Naive thymus-derived CD4-positive, alpha-beta T cell (primary cell): Measurements from ENCODE around the gene OGA. TPM values are rescaled to one million over a fixed set of nuclear protein-coding genes. Genes with fewer than 3 reads are reported as not detected.

Experiments
- ATAC-seq: fragments of 150-1000 bp; cut with Tn5 transposase; 2 replicates; pipeline ENCODE4 v1.10.0; 2021; ENCODE audit warnings: mild to moderate bottlenecking, moderate library complexity
- CTCF ChIA-PET: fragments of 350-600 bp; sonication (Branson Sonifier 250); formaldehyde crosslinking; loops from one replicate; lab custom pipeline; 2021; ENCODE audit warnings: antibody characterized with exemption; lab: Charles Lee
- POLR2A ChIA-PET: fragments of 350-600 bp; sonication (Branson Sonifier 250); formaldehyde crosslinking; loops from one replicate; lab custom pipeline; 2021; ENCODE audit warnings: antibody characterized with exemption, inconsistent platforms; lab: Charles Lee
- DNase-seq, 9 donors: peaks; one replicate each; pipeline versions ENCODE4 v3.0.0 to v3.0.0-alpha.2; 2020 to 2022; ENCODE audit warnings: mixed read lengths in 1 of 9
- H3K27ac ChIP-seq: one replicate; pipeline ENCODE4 v1.7.0; 2013; ENCODE audit warnings: mild to moderate bottlenecking, low read depth, low read length, moderate library complexity
- H3K27me3 ChIP-seq, 2 donors: one replicate each; pipeline ENCODE4 v1.7.0; 2013; ENCODE audit warnings: low read length in 2 of 2, mild to moderate bottlenecking in 2 of 2, moderate library complexity in 2 of 2; ENCODE audit not compliant: control insufficient read depth in 2 of 2, insufficient read depth in 2 of 2
- H3K36me3 ChIP-seq, 3 experiments: 1 replicate in 2 of 3; 2 replicates in 1 of 3; pipeline ENCODE4 v1.7.0; 2013; ENCODE audit warnings: low read length in 3 of 3, mild to moderate bottlenecking in 3 of 3, moderate library complexity in 1 of 3; ENCODE audit not compliant: insufficient read depth in 3 of 3, control insufficient read depth in 2 of 3
- H3K4me1 ChIP-seq, 2 donors: one replicate each; pipeline ENCODE4 v1.7.0; 2013; ENCODE audit warnings: low read length in 2 of 2, mild to moderate bottlenecking in 2 of 2, moderate library complexity in 1 of 2; ENCODE audit not compliant: control insufficient read depth in 2 of 2, insufficient read depth in 2 of 2
- H3K4me3 ChIP-seq: 2 replicates; pipeline ENCODE4 v1.7.0; 2013; ENCODE audit warnings: mild to moderate bottlenecking, low read length
- H3K9me3 ChIP-seq, 3 experiments: 1 replicate in 2 of 3; 2 replicates in 1 of 3; pipeline ENCODE4 v1.7.0; 2013; ENCODE audit warnings: low read length in 3 of 3; ENCODE audit not compliant: control insufficient read depth in 2 of 3
- H3K27ac Mint-ChIP-seq, 9 donors: one replicate each; pipeline ENCODE4 v1.8.0; 2020 to 2022; ENCODE audit warnings: mixed read lengths in 9 of 9, mild to moderate bottlenecking in 8 of 9, moderate library complexity in 5 of 9, inconsistent platforms in 2 of 9
- H3K27me3 Mint-ChIP-seq, 5 donors: one replicate each; pipeline ENCODE4 v1.8.0; 2021 to 2022; ENCODE audit warnings: mixed read lengths in 5 of 5, mild to moderate bottlenecking in 1 of 5
- H3K36me3 Mint-ChIP-seq, 5 donors: one replicate each; pipeline ENCODE4 v1.8.0; 2020 to 2022; ENCODE audit warnings: mixed read lengths in 5 of 5, mild to moderate bottlenecking in 3 of 5, inconsistent platforms in 1 of 5
- H3K4me1 Mint-ChIP-seq, 7 donors: one replicate each; pipeline ENCODE4 v1.8.0; 2020 to 2022; ENCODE audit warnings: mixed read lengths in 7 of 7, mild to moderate bottlenecking in 3 of 7, inconsistent platforms in 1 of 7
- H3K4me3 Mint-ChIP-seq, 10 donors: one replicate each; pipeline ENCODE4 v1.8.0; 2020 to 2022; ENCODE audit warnings: mild to moderate bottlenecking in 10 of 10, mixed read lengths in 10 of 10, moderate library complexity in 6 of 10, inconsistent platforms in 2 of 10
- H3K9me3 Mint-ChIP-seq, 11 donors: one replicate each; pipeline ENCODE4 v1.8.0; 2020 to 2022; ENCODE audit warnings: mixed read lengths in 11 of 11, mild to moderate bottlenecking in 4 of 11, inconsistent platforms in 1 of 11, moderate library complexity in 1 of 11
- intact Hi-C, 2 donors: fragments of 100-400 bp; cut with micrococcal nuclease; formaldehyde crosslinking; loops; one replicate each; pipeline ENCODE4 v1.15.1; 2023
- polyA plus RNA-seq, 2 donors: library from polyadenylated mRNA; unstranded; fragments of 300-500 nt; fragmentation: Illumina TruSeq; gene quantifications; one replicate each; pipeline ENCODE4 v1.2.3, GENCODE V29; 2021
- total RNA-seq, 6 experiments: library from RNA in 5 of 6; stranded (reverse) in 5 of 6; gene quantifications; 1 replicate in 5 of 6; 2 replicates in 1 of 6; pipeline ENCODE4 v1.2.3 and lab custom pipeline; 2021 to 2026

OGA gene
- total and polyA plus RNA-seq, 7 experiments from 2014 or later: 45.8 to 338 (median 307) TPM

DNA sequence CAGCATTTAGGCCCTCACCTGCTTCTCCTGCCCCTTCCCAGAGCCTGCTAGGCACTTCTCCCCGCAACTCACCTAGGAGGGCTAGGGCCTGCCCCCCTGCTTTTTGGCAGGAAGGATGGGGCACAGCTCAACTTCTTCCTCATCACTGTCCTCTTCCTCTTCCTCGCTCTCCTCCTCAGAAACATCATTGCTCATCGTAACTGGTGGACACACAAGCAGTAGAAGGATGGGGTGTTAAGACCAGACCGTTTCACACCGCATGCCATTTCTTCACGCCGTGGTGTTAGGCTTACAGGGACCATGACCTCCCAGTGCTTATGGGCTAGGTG is 36.6 kb downstream of the OGA start:
- Histone ChIP-seq H3K9me3 (no peaks in the 10 kb centered on the region), H3K4me1 (peaks cover 32 to 49% of the 10 kb centered on the region in 2 donors), H3K4me3 (no peak overlapping the region), H3K27me3 (peaks cover 3 to 22% of the 10 kb centered on the region in 2 donors), H3K27ac (no peak overlapping the region), H3K36me3 (peaks cover 6 to 16% (median 12%) of the 10 kb centered on the region in 3 experiments)
- DNase-seq (no peak), ATAC-seq (no peak)
- CTCF ChIA-PET: interaction anchor here (0.6 to 4.0 kb wide), 12 partner anchors 15 to 571 kb away, joined by 3 to 15 read pairs (median 4); partner anchors contain the start of gene FBXW4
- Mint-ChIP-seq H3K27me3 (peaks cover 18 to 32% (median 25%) of the 10 kb centered on the region in 5 donors), H3K4me3 (peak overlapping the region; percentile 63 to 100 (median 96)), H3K36me3 (peaks cover 0 to 10% (median 5%) of the 10 kb centered on the region in 5 donors), H3K4me1 (peaks cover 40 to 76% (median 63%) of the 10 kb centered on the region in 7 donors), H3K27ac (peak overlapping the region in 3 of 9 donors; percentile 66 to 96 (median 88)), H3K9me3 (no peaks in the 10 kb centered on the region)
- intact Hi-C loops: loop anchor here (1.0 to 5.0 kb wide), 7 partner anchors 51 to 568 kb away; partner anchors contain the start of gene FBXW4 (in 1 of the 2)
- POLR2A ChIA-PET: interaction anchor here (2.0 to 4.8 kb wide), 2 partner anchors 36 to 88 kb away, joined by 8 to 31 read pairs; partner anchors contain the start of gene OGA

DNA sequence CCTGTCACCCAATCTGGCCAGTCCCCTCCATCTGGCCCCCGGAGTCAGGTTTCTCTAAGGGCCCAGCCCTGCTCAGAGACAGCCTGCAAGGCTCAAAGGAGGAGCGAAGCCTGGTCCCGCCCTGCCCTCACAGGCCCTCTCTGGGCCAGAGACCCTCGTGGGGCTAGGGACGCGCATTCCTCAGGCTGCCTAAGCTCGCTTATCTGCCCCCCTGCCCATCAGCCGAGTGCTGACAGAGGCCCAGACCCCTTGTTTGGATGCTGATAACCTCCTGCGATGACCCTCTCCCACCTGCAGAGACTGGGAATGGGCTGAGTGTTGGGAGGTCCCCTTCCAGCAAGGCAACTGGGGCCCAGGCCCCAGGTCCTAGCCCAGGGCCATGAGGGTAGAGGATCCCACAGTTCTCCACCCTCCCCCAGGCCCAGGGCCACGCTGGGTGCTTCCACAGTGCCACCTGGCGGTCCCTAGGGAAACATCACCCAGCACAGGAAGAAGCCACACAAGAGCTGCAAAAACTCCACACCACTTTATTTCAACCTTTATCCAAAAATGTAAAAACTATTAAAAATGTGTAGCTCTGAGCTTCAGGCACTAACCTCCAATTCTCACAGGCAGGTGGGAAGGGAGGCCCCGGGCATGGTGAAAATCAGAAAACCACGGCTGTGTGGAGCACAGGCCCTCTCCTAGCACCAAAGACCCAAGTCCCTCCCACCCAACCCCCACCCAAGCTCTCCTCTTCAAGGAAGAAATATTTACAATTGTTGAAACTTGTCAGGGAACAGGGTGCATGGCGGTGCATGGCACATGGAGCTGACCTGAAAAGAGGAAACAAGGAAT is 37.2 kb downstream of the OGA start:
- Mint-ChIP-seq H3K27me3 (peaks cover 18 to 33% (median 26%) of the 10 kb centered on the region in 5 donors), H3K36me3 (peaks cover 0 to 8% (median 3%) of the 10 kb centered on the region in 5 donors), H3K9me3 (no peaks in the 10 kb centered on the region), H3K4me1 (peaks cover 41 to 73% (median 63%) of the 10 kb centered on the region in 7 donors), H3K27ac (peak overlapping the region in 5 of 9 donors; percentile 9 to 71 (median 26)), H3K4me3 (peak overlapping the region; percentile 48 to 99 (median 72))
- POLR2A ChIA-PET: interaction anchor here (0.6 to 4.8 kb wide), 3 partner anchors 37 to 994 kb away, joined by 3 to 31 read pairs (median 8); partner anchors contain the start of gene OGA
- intact Hi-C loops: loop anchor here (1.0 to 5.0 kb wide), 11 partner anchors 51 to 620 kb away; partner anchors contain the start of genes FBXW4 (in 1 of the 2) and KCNIP2 (in 1 of the 2)
- H3K27me3 ChIP-seq: peaks cover 3 to 23% of the 10 kb centered on the region in 2 donors
- ATAC-seq (peak; percentile 74), DNase-seq (peak; percentile 54 to 79 (median 70))
- H3K4me3 ChIP-seq: no peak overlapping the region
- no peaks in the 10 kb centered on the region for H3K9me3 ChIP-seq
- H3K27ac ChIP-seq: no peak overlapping the region
- CTCF ChIA-PET: interaction anchor here (0.6 to 4.0 kb wide), 11 partner anchors 16 to 571 kb away, joined by 3 to 15 read pairs (median 4); partner anchors contain the start of gene FBXW4
- peaks cover 32 to 49% of the 10 kb centered on the region in 2 donors for H3K4me1 ChIP-seq
- H3K36me3 ChIP-seq: peaks cover 6 to 12% (median 9%) of the 10 kb centered on the region in 3 experiments

DNA sequence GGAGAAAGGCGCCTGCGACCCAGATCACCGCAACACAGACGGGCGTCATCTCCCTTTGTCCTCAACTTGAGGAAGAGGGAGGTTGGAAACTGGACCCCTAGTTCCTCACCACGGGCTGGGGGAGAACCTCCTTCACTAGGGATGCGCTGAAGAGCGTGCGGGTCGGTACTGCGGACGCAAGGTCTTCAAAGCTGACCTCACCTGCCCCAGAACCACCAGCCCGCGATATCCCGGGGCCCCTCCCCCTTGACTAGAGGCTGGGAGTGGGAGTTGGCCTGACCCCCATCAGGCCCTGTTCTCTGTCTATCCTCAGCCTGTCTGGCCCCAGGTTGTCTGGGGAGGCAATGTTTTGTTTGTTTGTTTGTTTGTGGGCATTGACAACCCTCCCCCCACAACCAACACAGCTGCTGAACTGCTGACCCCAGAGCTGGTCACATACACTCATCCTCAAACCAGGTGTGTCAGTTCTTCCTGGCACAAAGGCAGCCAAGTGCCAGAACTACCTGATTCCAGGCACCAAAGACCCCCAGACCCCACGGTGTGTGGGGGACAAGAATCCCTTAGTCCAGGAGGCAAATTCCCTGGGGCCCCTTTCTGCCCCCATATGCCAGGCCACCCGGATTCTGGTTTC is 37.9 kb downstream of the OGA start:
- H3K9me3 Mint-ChIP-seq: no peaks in the 10 kb centered on the region
- H3K27ac Mint-ChIP-seq: peak overlapping the region in 2 of 9 donors; percentile 29 to 67
- Histone ChIP-seq H3K4me3 (peak overlapping the region; percentile 64), H3K36me3 (peaks cover 2 to 6% (median 5%) of the 10 kb centered on the region in 3 experiments), H3K27ac (no peak overlapping the region), H3K4me1 (peaks cover 32 to 51% of the 10 kb centered on the region in 2 donors), H3K9me3 (no peaks in the 10 kb centered on the region), H3K27me3 (peaks cover 3 to 23% of the 10 kb centered on the region in 2 donors)
- DNase-seq (no peak), ATAC-seq (no peak)
- peaks cover 41 to 66% (median 60%) of the 10 kb centered on the region in 7 donors for H3K4me1 Mint-ChIP-seq
- peak overlapping the region; percentile 64 to 96 (median 76) for H3K4me3 Mint-ChIP-seq
- peaks cover 18 to 36% (median 26%) of the 10 kb centered on the region in 5 donors for H3K27me3 Mint-ChIP-seq
- H3K36me3 Mint-ChIP-seq: peaks cover 0 to 4% (median 0%) of the 10 kb centered on the region in 5 donors
- CTCF ChIA-PET: interaction anchor here (0.6 to 4.0 kb wide), 3 partner anchors 61 to 229 kb away, joined by 3 to 15 read pairs (median 5); partner anchors contain the start of gene FBXW4
- POLR2A ChIA-PET: interaction anchor here (0.6 to 2.0 kb wide), 2 partner anchors 87 to 994 kb away, joined by 3 to 8 read pairs; no protein-coding TSS in a partner anchor
- intact Hi-C loops: loop anchor here (1.0 to 5.0 kb wide), 7 partner anchors 52 to 619 kb away; partner anchors contain the start of genes FBXW4 (in 1 of the 2) and KCNIP2 (in 1 of the 2)

DNA sequence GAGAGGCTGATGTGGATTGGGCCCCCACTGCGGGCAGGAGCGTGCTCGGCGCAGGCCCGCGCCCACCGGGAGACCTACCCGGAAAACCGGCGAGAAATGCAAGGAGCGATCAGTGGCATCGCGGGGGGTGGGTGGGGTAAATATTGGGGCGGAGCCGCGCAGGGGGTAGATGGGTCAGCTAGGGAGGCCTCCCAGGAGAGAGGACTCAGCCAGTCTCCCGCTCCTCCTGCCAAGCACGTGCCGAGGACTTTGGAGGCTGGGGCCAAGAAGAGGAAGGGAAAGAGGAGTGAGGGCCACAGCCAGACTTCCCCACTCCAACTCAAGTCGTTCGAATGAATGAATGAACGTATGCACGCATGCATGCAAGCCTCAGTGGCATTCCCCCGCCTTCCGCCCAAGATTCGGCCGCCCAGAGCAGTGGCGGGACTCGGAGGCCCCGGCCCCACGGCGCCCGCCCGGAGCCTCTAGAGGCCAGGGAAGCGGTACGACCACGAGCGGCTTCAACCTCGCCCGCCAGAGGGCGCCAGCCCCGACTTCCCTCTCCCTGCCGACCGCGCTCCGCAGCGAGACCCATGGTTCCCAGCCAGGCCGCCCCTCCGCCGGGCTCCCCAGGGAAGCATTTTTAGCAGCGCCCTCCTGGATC is 38.6 kb downstream of the OGA start:
- H3K27me3 ChIP-seq: peaks cover 8 to 23% of the 10 kb centered on the region in 2 donors
- ChIA-PET CTCF (interaction anchor here (0.6 kb wide), 2 partner anchors 230 to 248 kb away, joined by 3 read pairs; no protein-coding TSS in a partner anchor), POLR2A (no interaction called here)
- peaks cover 0 to 4% (median 0%) of the 10 kb centered on the region in 5 donors for H3K36me3 Mint-ChIP-seq
- H3K27ac Mint-ChIP-seq: peak overlapping the region in 2 of 9 donors; percentile 29 to 67
- peak; percentile 77 for ATAC-seq
- H3K36me3 ChIP-seq: peaks cover 0 to 5% (median 0%) of the 10 kb centered on the region in 3 experiments
- H3K9me3 ChIP-seq: no peaks in the 10 kb centered on the region
- peaks cover 20 to 42% (median 29%) of the 10 kb centered on the region in 5 donors for H3K27me3 Mint-ChIP-seq
- H3K4me1 ChIP-seq: peaks cover 32 to 57% of the 10 kb centered on the region in 2 donors
- H3K27ac ChIP-seq: no peak overlapping the region
- H3K4me1 Mint-ChIP-seq: peaks cover 39 to 65% (median 56%) of the 10 kb centered on the region in 7 donors
- no peaks in the 10 kb centered on the region for H3K9me3 Mint-ChIP-seq
- DNase-seq: peak; percentile 59 to 90 (median 80)
- H3K4me3 Mint-ChIP-seq: peak overlapping the region; percentile 64 to 96 (median 76)
- intact Hi-C loops: loop anchor here (1.0 to 5.0 kb wide), 7 partner anchors 53 to 618 kb away; partner anchors contain the start of genes FBXW4 (in 1 of the 2) and KCNIP2 (in 1 of the 2)
- peak overlapping the region; percentile 64 for H3K4me3 ChIP-seq

DNA sequence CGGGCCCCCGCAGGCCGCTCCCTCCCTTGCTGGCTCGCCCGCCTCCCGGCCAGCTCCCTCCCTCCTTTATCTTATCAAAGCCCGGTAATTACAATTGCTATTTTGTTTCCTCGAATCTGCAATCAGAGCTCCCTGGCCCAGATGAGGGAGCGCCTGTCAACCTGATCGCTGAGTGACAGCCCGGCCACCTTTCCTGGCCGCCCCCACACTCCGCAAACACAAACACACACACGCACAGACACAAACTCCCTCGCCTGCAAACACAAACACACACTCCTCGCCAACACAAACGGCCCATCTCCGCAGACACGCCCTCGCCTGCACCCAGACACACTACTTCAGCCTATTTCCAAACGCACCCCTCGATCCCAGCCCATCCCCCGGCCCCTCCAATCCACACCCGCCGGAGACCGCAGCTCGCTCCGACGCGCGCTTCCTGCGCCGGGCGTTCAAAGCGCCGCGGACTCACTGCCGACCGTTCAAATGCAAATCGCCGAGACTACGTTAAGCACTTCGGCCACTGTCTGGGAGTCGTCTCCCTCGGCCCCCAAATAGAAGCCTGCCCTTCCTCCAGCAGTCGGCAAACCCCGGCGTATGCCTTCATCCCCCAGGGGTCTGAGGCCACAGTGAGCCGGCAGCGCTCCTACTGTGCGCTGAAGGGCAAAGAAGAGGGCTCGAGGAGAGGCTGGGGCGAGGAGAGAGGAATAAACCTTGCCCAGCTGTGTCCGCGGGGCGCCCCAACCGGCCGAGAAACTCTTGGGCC is 39.3 kb downstream of the OGA start:
- Mint-ChIP-seq H3K4me3 (peak overlapping the region; percentile 64 to 96 (median 76)), H3K27ac (peak overlapping the region in 4 of 9 donors; percentile 2 to 37 (median 32)), H3K36me3 (peaks cover 0 to 3% (median 0%) of the 10 kb centered on the region in 5 donors), H3K9me3 (no peaks in the 10 kb centered on the region), H3K27me3 (peaks cover 27 to 49% (median 36%) of the 10 kb centered on the region in 5 donors), H3K4me1 (peaks cover 35 to 65% (median 49%) of the 10 kb centered on the region in 7 donors)
- Histone ChIP-seq H3K4me3 (peak overlapping the region; percentile 64), H3K9me3 (no peaks in the 10 kb centered on the region), H3K27ac (no peak overlapping the region), H3K36me3 (no peaks in the 10 kb centered on the region), H3K27me3 (peaks cover 8 to 29% of the 10 kb centered on the region in 2 donors), H3K4me1 (peaks cover 29 to 57% of the 10 kb centered on the region in 2 donors)
- ChIA-PET POLR2A (no interaction called here), CTCF (interaction anchor here (0.6 kb wide), 2 partner anchors 42 to 247 kb away, joined by 3 to 5 read pairs; no protein-coding TSS in a partner anchor)
- ATAC-seq (no peak), DNase-seq (peak in 1 of 9 donors; percentile 32)
- intact Hi-C loops: no loop called here
